ENCODE measurements around the gene CLC.
"Not testable (repeated sequence)": the region's sequence is repeated elsewhere in the genome, so short reads cannot be mapped to it uniquely, and the experiment has no call there.

CLC gene

GRCh38 chr19:39737891-39738290 lies at the start of gene CLC:
Gene CLC (minus strand): TSS chr19:39738029. CDS start chr19:39737952, 77 bp downstream.
- no peak for DNase-seq

DNA sequence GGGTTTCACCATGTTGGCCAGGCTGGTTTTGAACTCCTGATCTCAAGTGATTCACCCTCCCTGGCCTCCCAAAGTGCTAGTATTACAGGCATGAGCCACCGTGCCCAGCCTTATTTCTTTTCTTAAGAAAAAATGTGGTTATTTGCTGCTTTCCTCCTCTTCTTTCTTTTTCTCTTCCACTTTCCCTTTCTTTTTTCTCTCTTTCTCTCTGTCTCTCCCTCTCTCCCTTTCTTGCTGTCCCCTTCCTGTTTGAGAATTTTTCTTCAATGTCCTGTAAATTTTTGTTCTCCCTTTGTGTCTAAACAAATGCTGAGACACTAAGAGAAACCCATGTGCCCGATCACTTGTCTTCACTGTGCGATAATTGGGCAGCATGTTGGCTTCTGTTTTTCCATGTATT lies 43.1 kb upstream of the CLC start:
- DNase-seq: no peak

DNA sequence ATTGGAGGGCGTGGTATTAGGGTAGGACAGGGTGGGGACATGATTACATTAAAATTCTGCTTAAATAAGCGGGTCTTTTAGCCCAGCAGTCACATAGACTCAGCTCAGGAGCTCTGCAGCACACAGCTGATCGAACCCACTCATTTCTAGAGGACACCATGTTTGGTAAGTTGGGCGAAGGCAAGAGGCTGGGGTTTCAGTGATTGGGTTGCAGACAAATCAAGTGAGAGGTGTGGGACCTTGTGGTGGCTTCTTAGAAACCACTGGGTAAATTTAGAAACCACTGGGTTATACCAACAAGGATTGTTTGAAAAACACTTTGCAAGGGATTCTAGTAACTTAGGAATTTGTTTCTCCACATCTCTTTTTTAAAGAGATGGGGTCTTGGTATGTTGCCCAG lies 40.9 kb upstream of the CLC start, which contains the start of gene LEUTX:
TSS of gene LEUTX (plus strand) at position 92 of the 400 bp plus-strand sequence. CDS start at position 159, 67 bp downstream.
- no peak for DNase-seq

GRCh38 chr19:39768786-39769185 lies 31.0 kb upstream of the CLC start:
- DNase-seq: no peak

- no peak for DNase-seq
Measured at GRCh38 chr19:39768334-39768733, 30.5 kb upstream of the CLC start.

- no peak for DNase-seq
Measured at GRCh38 chr19:39765091-39766076, 27.6 kb upstream of the CLC start.

DNA sequence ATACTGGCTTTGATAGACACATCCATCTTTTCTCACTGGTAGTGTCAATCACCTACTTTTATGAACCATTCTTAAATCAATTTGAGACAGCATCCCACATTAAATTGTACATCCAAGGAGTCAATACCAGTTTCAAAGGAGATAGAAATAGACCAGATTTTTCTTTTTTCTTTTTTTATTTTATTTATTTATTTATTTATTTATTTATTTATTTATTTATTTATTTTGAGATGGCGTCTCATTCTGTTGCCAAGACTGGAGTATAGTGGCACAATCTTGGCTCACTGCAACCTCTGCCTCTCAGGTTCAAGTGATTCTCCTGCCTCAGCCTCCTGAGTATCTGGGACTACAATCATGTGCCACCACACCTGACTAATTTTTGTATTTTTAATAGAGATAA lies 24.0 kb upstream of the CLC start:
- DNase-seq: not testable (repeated sequence)

DNA sequence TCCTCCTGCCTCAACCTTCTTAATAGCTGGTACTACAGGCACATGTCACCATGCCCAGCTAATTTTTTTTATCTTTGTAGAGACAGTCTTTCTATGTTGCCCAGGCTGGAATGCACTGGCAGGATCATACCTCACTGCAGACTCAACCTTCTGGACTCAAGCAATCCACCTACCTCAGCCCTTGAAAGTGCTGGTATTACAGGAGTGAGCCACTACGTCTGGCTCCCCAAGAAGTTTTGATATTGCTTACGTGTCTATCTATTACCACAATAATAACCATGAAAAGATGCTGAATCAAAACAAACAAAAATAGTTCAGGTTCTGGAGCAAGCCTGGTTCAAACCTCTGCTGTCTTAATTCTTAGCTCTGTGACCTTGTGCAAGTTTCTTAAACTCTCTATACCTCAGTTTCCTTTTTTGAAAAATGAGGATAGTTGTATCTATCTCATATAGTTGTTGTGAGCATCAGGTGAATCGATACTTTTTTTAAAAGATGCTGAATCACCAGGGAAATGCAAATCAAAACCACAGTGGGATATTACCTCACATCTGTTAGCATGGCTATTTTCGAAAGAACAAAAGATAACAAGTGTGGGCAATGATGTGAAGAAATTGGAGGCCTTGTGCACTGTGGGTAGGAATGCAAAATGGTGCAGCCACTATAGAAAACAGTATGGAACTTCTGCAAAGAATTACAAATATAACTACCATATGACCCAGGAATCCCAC lies 21.8 kb upstream of the CLC start:
- DNase-seq: no peak

DNA sequence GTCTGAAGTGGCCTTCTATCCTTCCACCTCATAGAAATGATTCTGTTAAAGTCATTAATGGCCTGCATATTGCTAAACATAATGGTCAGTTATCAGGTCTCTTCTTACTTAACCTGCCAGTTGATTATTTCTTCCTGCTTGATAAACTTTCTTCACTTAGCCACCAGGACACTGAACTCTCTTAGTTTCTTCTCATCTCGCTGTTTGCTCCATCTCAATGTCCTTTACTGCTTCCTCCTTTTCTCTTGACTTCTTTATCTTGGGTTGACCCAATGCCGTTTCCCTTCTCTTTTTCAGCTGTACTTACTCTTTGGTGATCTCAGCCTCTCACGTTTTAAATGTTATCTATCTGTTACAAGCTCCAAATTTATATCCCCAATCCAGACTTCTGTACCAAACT lies 17.1 kb upstream of the CLC start:
- DNase-seq: no peak

DNA sequence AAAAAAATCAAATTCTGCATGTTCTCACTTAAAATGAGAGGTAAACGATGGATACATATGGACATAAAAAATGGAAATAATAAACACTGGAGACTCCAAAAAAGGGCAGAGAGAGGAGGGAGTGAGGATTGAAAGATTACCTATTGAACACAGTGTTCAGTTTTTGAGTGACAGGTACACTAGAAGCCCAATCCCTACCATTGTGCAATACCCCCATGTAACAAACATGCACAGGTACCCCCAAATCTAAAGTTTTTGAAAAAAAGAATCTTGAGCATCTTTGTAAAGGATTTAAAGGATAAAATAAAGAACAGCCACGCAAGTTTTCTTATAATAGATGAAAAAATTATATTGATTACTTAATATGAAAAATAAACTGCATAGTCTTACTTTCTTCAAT lies 16.7 kb upstream of the CLC start:
- DNase-seq: no peak

- no peak for DNase-seq
Measured at GRCh38 chr19:39752795-39753194, 15.0 kb upstream of the CLC start.

DNA sequence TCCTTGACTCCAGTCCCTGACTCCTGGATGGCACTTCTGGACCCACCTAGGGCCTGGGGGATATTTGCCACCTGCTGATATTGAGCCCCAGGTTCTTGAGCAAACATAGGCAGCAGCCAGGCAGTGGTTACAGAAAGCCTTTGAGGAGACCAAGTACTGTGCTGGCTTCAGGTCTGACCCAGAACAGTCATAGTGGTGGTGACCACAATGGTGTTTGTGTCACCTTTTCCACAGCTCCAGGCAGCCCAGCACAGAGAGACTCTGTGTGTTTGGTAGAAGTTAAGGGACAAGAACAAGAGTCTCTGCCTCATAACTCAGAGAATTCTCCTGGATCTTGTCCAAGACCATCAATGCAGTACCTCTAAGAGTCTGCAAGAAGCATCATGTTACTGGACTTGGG lies 14.6 kb upstream of the CLC start:
- no peak for DNase-seq

DNA sequence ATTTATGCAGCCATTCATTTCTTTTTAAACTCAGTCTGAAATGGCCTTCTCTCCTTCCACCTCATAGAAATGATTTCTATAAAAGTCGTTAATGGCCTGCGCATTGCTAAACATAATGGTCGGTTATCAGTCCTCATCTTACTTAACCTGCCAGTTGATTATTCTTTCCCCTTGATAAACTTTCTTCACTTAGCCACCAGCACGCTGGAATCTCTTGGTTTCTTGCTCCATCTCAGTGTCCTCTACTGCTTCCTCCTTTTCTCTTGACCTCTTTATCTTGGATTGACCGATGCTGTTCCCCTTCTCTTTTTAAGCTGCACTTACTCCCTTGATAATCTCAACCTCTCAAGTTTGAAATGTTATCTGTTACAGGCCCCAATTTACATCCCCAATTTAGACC lies 12.2 kb upstream of the CLC start:
- no peak for DNase-seq

DNA sequence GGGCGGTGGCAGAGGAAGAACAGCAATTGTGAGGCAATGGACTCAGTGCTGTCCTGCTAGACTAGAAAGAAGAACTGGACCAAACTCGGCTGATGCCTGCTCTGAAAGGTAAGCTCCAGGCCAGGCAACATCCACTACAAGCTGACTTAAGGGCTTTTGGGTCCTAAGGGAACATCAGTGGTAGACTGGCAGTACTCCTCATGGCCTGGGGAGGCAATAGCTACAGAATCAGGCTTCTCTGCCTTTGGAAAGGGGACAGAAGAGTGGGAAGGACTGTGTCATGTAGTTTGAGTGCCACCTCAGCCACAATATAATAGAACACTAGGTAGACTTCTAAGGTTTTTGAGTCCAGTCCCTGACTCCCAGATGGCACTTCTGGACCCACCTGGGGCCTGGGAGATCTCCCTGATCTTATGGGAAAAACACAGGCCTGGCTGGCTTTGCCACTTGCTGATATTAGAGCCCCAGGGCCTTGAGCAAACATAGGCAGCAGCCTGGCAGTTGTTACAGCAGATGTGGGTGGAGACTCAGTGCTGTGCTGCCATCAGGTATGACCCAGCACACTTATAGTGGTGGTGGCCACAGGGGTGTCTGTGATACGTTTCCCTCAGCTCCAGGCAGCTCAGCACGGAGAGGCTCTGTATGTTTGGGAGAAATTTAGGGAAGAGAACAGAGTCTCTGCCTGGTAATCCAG lies 9.2 kb upstream of the CLC start:
- DNase-seq: no peak

GRCh38 chr19:39745643-39746042 lies 7.8 kb upstream of the CLC start:
- no peak for DNase-seq

- no peak for DNase-seq
Measured at GRCh38 chr19:39740395-39740794, 2.6 kb upstream of the CLC start.

DNA sequence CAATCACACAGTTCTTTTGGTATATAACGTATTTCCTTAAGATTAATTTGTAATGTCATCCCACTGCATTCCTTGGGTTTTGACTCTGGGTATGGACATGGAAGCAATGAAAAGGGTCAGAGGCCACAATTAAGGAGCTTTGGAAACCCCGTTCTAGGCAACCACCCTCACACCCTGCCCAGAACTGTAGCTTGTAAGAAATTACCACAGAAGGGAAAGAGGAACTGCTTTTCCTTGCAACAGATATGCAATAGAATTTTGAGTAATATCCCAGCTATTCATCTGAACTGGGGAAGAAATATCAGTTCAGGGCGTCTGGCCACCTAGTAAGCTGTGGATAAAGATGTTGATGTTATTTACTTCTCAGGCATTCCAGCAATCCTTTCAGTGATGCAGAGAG lies 985 bp upstream of the CLC start:
- DNase-seq: no peak

DNA sequence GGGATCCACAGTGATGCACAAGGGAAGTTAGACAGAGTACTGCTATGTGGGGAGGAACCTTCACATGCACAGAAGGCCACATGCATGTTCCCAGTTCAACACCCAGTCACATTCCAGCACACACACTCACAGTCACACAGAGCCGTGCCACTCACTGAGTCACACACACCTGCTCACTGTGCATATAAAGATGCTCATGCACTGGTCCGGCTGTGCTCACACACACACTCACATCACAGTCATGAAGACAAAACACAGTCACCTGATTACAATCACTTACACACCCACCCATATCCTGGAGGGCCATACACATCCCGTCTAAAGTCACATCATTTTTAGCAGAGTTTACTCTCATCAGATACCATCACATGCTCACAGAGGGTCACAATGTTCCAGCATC lies 478 bp downstream of the CLC start:
- DNase-seq: no peak

GRCh38 chr19:39736088-39736487 lies 1.7 kb downstream of the CLC start:
- no peak for DNase-seq

DNA sequence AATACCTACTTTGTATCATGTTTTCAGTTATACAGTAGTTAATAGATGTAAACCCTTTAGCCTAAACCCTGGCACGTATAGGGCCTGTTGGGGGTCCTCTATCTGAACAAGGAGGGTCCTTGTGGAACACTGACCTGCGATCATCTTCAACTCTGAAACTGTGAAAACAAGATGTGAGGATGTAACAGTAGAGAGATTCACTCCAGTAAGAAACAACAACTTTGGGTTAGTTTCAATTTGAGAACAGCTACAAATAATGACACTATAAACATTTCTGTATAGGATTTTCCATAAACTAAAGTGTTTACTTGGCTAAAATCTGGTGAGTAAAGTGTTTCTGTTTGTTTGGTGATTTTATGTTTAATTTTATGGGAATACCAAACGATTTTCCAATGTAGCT lies 2.1 kb downstream of the CLC start:
- no peak for DNase-seq

- no peak for DNase-seq
Measured at GRCh38 chr19:39733841-39734240, 4.0 kb downstream of the CLC start.

DNA sequence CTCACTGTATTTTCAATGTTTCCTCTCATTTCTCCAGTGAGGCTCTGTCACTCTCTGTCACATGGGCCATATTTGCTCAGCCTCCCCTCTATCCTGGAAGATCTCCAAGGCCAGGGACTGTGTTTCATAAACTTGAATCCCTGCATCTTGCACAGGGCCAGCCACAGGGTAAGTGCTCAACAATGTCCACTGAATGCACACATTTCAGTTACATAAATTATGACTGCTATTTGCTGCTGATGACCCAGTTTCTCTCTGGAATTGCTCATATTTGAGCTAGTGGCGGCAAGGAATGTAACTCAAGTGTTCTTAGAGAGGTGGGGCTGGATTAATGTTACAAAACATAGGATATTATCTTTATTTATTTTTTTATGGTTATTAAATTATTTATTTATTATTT lies 6.1 kb downstream of the CLC start:
- no peak for DNase-seq

GRCh38 chr19:39729594-39729993 lies 8.2 kb downstream of the CLC start:
- no peak for DNase-seq

All from NCI-H2029 (cell line).